ENCODE data around the gene CYP24A1. TPM values are rescaled to one million over a fixed set of nuclear protein-coding genes. Genes with fewer than 3 reads are reported as not detected.

Gene CYP24A1
- total and polyA plus RNA-seq, 2 experiments from 2014 or later: 0.43 to 1.2 TPM

GRCh38 chr20:54193817-54194216 lies 20.0 kb upstream of the CYP24A1 start:
- DNase-seq: no peak
- peaks cover 18% of the 10 kb centered on the region for H3K4me1 ChIP-seq (ENCODE audit: insufficient read depth)
- H3K27me3 ChIP-seq (replicated peaks; ENCODE audit: insufficient read depth): no peaks in the 10 kb centered on the region
- no peak overlapping the region for H3K9ac ChIP-seq
- 0 out of 2 replicates have a peak, but pooled peaks cover 6% of the 10 kb centered on the region for H3F3A ChIP-seq (ENCODE audit: insufficient read depth)
- H3K36me3 ChIP-seq (ENCODE audit: low read depth): no peaks in the 10 kb centered on the region
- no peaks in the 10 kb centered on the region for H3K9me2 ChIP-seq (ENCODE audit: insufficient read depth)
- TF ChIP-seq EZH2 (IDR thresholded peaks at IDR 0.05; ENCODE audit: insufficient read depth, poor library complexity, severe bottlenecking): no peak
- TF ChIP-seq EZH2phosphoT487 (IDR thresholded peaks at IDR 0.05; ENCODE audit: insufficient read depth, low read depth): no peak
- 96% methylated on average over 5 of the region's 5 CpGs for WGBS, 2 experiments (ENCODE audit: low coverage in 1 of 2, low lambda C conversion rate in 2 of 2, missing lambda C conversion rate in 2 of 2)
- no peak overlapping the region for H3K4me3 ChIP-seq
- in situ Hi-C loops (cut with MboI): loop anchor here (25.0 kb wide), 2 partner anchors 232 to 607 kb away; partner anchors contain the start of gene ZNF217
- no peak overlapping the region for H3K4me2 ChIP-seq (ENCODE audit: unreplicated experiment)
- no peaks in the 10 kb centered on the region for H4K20me1 ChIP-seq (ENCODE audit: insufficient read depth)
- no peaks in the 10 kb centered on the region for H3K79me2 ChIP-seq (ENCODE audit: insufficient read depth)
- H2AFZ ChIP-seq: no peak overlapping the region
- no peaks in the 10 kb centered on the region for H3K9me3 ChIP-seq (ENCODE audit: low read depth)
- H3K27ac ChIP-seq: no peak overlapping the region

- no peak for DNase-seq
- H3K27me3 ChIP-seq (replicated peaks; ENCODE audit: insufficient read depth): no peaks in the 10 kb centered on the region
- H2AFZ ChIP-seq: no peak overlapping the region
- H3F3A ChIP-seq (ENCODE audit: insufficient read depth): no peaks in the 10 kb centered on the region
- H3K79me2 ChIP-seq (ENCODE audit: insufficient read depth): no peaks in the 10 kb centered on the region
- TF ChIP-seq EZH2 (IDR thresholded peaks at IDR 0.05; ENCODE audit: insufficient read depth, poor library complexity, severe bottlenecking) (no peak), EZH2phosphoT487 (IDR thresholded peaks at IDR 0.05; ENCODE audit: insufficient read depth, low read depth) (no peak)
- no peaks in the 10 kb centered on the region for H3K36me3 ChIP-seq (ENCODE audit: low read depth)
- no peak overlapping the region for H3K9ac ChIP-seq
- in situ Hi-C loops (cut with MboI): loop anchor here (25.0 kb wide), 2 partner anchors 228 to 603 kb away; partner anchors contain the start of gene ZNF217
- WGBS, 2 experiments (ENCODE audit: low coverage in 1 of 2, low lambda C conversion rate in 2 of 2, missing lambda C conversion rate in 2 of 2): 52 to 66% methylated on average over 2 of the region's 2 CpGs
- H4K20me1 ChIP-seq (ENCODE audit: insufficient read depth): no peaks in the 10 kb centered on the region
- H3K9me2 ChIP-seq (ENCODE audit: insufficient read depth): no peaks in the 10 kb centered on the region
- H3K4me3 ChIP-seq: no peak overlapping the region
- H3K4me1 ChIP-seq (ENCODE audit: insufficient read depth): peaks cover 15% of the 10 kb centered on the region
- H3K4me2 ChIP-seq (ENCODE audit: unreplicated experiment): no peak overlapping the region
- H3K9me3 ChIP-seq (ENCODE audit: low read depth): no peaks in the 10 kb centered on the region
- H3K27ac ChIP-seq: no peak overlapping the region
Measured at GRCh38 chr20:54190217-54190616, 16.4 kb upstream of the CYP24A1 start.

GRCh38 chr20:54189630-54190029 lies 15.8 kb upstream of the CYP24A1 start:
- WGBS, 2 experiments (ENCODE audit: low coverage in 1 of 2, low lambda C conversion rate in 2 of 2, missing lambda C conversion rate in 2 of 2): 4% methylated on average over 2 of the region's 2 CpGs
- H3K27me3 ChIP-seq (replicated peaks; ENCODE audit: insufficient read depth): no peaks in the 10 kb centered on the region
- H2AFZ ChIP-seq: no peak overlapping the region
- no peaks in the 10 kb centered on the region for H3K36me3 ChIP-seq (ENCODE audit: low read depth)
- peaks cover 11% of the 10 kb centered on the region for H3K4me1 ChIP-seq (ENCODE audit: insufficient read depth)
- DNase-seq: peak; percentile 64
- TF ChIP-seq EZH2phosphoT487 (IDR thresholded peaks at IDR 0.05; ENCODE audit: insufficient read depth, low read depth): no peak
- TF ChIP-seq EZH2 (IDR thresholded peaks at IDR 0.05; ENCODE audit: insufficient read depth, poor library complexity, severe bottlenecking): no peak
- no peak overlapping the region for H3K4me3 ChIP-seq
- in situ Hi-C loops (cut with MboI): loop anchor here (25.0 kb wide), 2 partner anchors 227 to 602 kb away; partner anchors contain the start of gene ZNF217
- no peak overlapping the region for H3K4me2 ChIP-seq (ENCODE audit: unreplicated experiment)
- no peaks in the 10 kb centered on the region for H3K9me2 ChIP-seq (ENCODE audit: insufficient read depth)
- no peaks in the 10 kb centered on the region for H4K20me1 ChIP-seq (ENCODE audit: insufficient read depth)
- H3K9me3 ChIP-seq (ENCODE audit: low read depth): no peaks in the 10 kb centered on the region
- H3K9ac ChIP-seq: no peak overlapping the region
- no peaks in the 10 kb centered on the region for H3F3A ChIP-seq (ENCODE audit: insufficient read depth)
- no peak overlapping the region for H3K27ac ChIP-seq
- H3K79me2 ChIP-seq (ENCODE audit: insufficient read depth): no peaks in the 10 kb centered on the region

- no peak overlapping the region for H3K9ac ChIP-seq
- no peak overlapping the region for H3K4me2 ChIP-seq (ENCODE audit: unreplicated experiment)
- H3K4me1 ChIP-seq (ENCODE audit: insufficient read depth): peaks cover 10% of the 10 kb centered on the region
- no peak overlapping the region for H3K27ac ChIP-seq
- H3K27me3 ChIP-seq (replicated peaks; ENCODE audit: insufficient read depth): no peaks in the 10 kb centered on the region
- TF ChIP-seq EZH2phosphoT487 (IDR thresholded peaks at IDR 0.05; ENCODE audit: insufficient read depth, low read depth): no peak
- no peak for TF ChIP-seq EZH2 (IDR thresholded peaks at IDR 0.05; ENCODE audit: insufficient read depth, poor library complexity, severe bottlenecking)
- in situ Hi-C loops (cut with MboI): loop anchor here (25.0 kb wide), 2 partner anchors 226 to 601 kb away; partner anchors contain the start of gene ZNF217
- no peaks in the 10 kb centered on the region for H3F3A ChIP-seq (ENCODE audit: insufficient read depth)
- 0 out of 2 replicates have a peak overlapping the region, but pooled peaks have one; percentile 29 for H2AFZ ChIP-seq
- no peaks in the 10 kb centered on the region for H4K20me1 ChIP-seq (ENCODE audit: insufficient read depth)
- no peak for DNase-seq
- no peaks in the 10 kb centered on the region for H3K9me3 ChIP-seq (ENCODE audit: low read depth)
- H3K79me2 ChIP-seq (ENCODE audit: insufficient read depth): no peaks in the 10 kb centered on the region
- no peaks in the 10 kb centered on the region for H3K9me2 ChIP-seq (ENCODE audit: insufficient read depth)
- H3K36me3 ChIP-seq (ENCODE audit: low read depth): no peaks in the 10 kb centered on the region
- H3K4me3 ChIP-seq: no peak overlapping the region
- 56 to 59% methylated on average over 11 of the region's 11 CpGs for WGBS, 2 experiments (ENCODE audit: low coverage in 1 of 2, low lambda C conversion rate in 2 of 2, missing lambda C conversion rate in 2 of 2)
Measured at GRCh38 chr20:54188132-54188849, 14.5 kb upstream of the CYP24A1 start.
